ENCODE measurements around the gene LY9. TPM values are rescaled to one million over a fixed set of nuclear protein-coding genes. Genes with fewer than 3 reads are reported as not detected.

LY9 gene, protein sequence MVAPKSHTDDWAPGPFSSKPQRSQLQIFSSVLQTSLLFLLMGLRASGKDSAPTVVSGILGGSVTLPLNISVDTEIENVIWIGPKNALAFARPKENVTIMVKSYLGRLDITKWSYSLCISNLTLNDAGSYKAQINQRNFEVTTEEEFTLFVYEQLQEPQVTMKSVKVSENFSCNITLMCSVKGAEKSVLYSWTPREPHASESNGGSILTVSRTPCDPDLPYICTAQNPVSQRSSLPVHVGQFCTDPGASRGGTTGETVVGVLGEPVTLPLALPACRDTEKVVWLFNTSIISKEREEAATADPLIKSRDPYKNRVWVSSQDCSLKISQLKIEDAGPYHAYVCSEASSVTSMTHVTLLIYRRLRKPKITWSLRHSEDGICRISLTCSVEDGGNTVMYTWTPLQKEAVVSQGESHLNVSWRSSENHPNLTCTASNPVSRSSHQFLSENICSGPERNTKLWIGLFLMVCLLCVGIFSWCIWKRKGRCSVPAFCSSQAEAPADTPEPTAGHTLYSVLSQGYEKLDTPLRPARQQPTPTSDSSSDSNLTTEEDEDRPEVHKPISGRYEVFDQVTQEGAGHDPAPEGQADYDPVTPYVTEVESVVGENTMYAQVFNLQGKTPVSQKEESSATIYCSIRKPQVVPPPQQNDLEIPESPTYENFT
- 0.25 TPM for polyA plus RNA-seq (2012; ENCODE audit: insufficient read depth, insufficient read length, low read depth)

DNA sequence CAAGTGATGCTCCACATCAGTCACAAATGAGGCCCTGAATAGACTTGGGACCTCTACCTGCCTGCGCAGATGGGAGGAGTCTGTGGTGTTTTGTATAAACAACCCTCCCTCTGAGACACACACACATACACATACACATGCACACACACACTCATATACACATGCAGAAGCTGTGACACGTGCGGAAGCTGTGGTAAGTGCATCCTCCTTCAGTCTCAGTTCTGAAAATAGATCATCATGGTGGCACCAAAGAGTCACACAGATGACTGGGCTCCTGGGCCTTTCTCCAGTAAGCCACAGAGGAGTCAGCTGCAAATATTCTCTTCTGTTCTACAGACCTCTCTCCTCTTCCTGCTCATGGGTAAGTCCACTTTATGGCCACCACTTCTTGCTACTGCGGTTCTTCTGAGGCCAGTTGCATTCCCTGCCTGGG, at the start of gene LY9:
TSS of gene LY9 (plus strand) at position 224 of the 433 bp plus-strand sequence. CDS start at position 238, 14 bp downstream.
- Histone ChIP-seq H3K36me3 (no peaks in the 10 kb centered on the region), H3K4me1 (no peaks in the 10 kb centered on the region), H3K4me3 (ENCODE audit: low read depth, low read length) (no peak within 1 kb of the TSS), H3K27me3 (no peaks in the 10 kb centered on the region; the same call in 1 of the 2 replicates), H3K9me3 (no peaks in the 10 kb centered on the region)
- TF ChIP-seq, protein P1, sequence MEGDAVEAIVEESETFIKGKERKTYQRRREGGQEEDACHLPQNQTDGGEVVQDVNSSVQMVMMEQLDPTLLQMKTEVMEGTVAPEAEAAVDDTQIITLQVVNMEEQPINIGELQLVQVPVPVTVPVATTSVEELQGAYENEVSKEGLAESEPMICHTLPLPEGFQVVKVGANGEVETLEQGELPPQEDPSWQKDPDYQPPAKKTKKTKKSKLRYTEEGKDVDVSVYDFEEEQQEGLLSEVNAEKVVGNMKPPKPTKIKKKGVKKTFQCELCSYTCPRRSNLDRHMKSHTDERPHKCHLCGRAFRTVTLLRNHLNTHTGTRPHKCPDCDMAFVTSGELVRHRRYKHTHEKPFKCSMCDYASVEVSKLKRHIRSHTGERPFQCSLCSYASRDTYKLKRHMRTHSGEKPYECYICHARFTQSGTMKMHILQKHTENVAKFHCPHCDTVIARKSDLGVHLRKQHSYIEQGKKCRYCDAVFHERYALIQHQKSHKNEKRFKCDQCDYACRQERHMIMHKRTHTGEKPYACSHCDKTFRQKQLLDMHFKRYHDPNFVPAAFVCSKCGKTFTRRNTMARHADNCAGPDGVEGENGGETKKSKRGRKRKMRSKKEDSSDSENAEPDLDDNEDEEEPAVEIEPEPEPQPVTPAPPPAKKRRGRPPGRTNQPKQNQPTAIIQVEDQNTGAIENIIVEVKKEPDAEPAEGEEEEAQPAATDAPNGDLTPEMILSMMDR (IDR thresholded peaks at IDR 0.05; ENCODE audit: low read depth, low read length), result no peak
- no peak for DNase-seq

DNA sequence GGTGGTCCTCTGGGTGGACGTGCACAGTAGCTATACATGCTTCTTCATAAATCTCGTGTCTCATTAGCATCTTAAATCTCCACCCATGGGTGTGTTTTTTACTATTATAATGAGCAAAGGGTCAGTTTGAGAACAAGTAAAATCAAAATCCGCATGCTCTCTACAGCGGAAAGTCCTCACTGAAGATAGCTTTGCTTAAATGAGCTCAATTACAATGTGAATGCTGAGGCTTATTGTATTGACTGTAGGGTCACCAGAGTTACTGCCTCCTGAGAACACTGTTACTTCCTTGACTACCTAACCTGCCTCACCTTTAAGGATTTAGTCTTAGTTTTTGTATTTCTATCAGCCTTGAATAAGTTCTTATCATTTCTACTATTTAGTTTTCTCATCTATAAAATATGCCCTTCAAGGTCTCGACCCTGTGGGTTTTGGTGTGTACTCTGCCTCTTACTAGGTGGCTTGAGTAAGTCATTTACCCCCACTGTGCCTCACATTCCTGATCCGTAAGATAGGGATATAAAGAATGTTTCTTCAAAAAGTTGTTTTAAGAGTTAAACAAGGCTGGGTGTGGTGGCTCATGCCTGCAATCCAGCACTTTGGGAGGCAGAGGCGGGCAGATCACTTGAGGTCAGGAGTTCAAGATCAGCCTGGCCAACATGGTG, 49.0 kb upstream of the LY9 start:
- Histone ChIP-seq H3K4me3 (ENCODE audit: low read depth, low read length) (no peak overlapping the region), H3K27me3 (peaks cover 3% of the 10 kb centered on the region; the same call in 1 of the 2 replicates), H3K9me3 (no peaks in the 10 kb centered on the region), H3K4me1 (no peaks in the 10 kb centered on the region), H3K36me3 (no peaks in the 10 kb centered on the region)
- DNase-seq, result no peak
- TF ChIP-seq, protein P1 (IDR thresholded peaks at IDR 0.05; ENCODE audit: low read depth, low read length), result no peak

DNA sequence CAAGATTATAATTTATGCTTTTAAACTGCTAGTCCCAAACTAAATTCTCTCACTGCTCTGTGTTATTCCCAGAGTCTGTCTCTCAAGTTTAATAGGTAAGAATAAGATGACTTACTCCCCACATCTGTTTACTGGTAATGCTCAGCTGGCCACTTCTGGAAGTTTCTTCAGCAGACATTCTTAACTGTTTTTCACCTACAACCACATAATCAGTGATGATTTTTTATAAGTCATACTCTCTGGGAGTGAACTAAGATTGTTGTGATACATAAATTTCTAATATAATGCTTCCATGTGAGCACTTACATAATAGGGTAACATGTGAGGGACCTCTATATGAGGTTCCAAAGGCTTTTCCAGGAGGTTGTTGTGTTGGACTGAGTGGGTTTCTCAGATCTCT, 48.3 kb upstream of the LY9 start:
- Histone ChIP-seq H3K4me3 (ENCODE audit: low read depth, low read length) (no peak overlapping the region), H3K36me3 (no peaks in the 10 kb centered on the region), H3K9me3 (no peaks in the 10 kb centered on the region), H3K4me1 (no peaks in the 10 kb centered on the region), H3K27me3 (peaks cover 5% of the 10 kb centered on the region; the same call in 1 of the 2 replicates)
- TF ChIP-seq, protein P1 (IDR thresholded peaks at IDR 0.05; ENCODE audit: low read depth, low read length), result no peak
- DNase-seq, result no peak

DNA sequence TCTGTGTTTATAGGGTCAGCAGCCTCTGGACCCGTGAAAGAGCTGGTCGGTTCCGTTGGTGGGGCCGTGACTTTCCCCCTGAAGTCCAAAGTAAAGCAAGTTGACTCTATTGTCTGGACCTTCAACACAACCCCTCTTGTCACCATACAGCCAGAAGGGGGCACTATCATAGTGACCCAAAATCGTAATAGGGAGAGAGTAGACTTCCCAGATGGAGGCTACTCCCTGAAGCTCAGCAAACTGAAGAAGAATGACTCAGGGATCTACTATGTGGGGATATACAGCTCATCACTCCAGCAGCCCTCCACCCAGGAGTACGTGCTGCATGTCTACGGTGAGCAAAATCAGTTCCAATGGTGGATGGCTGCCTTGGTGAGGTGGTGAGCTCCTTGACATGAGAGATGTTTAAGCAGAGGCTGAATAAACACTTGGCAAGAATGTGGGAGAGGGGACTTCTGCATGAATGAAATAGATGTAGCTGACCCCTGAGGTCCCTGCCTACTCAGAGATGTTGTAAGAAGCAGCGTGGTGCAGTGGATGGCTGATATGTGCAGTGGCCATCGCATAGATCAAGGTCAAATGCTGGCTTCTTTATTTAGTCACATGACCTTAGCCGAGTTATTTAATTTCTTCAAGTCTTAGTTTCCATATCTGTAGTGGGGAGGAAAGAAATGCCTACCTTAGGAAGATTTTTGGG, 47.6 kb upstream of the LY9 start:
- Histone ChIP-seq H3K36me3 (no peaks in the 10 kb centered on the region), H3K9me3 (no peaks in the 10 kb centered on the region), H3K27me3 (peaks cover 5% of the 10 kb centered on the region; the same call in 1 of the 2 replicates), H3K4me1 (no peaks in the 10 kb centered on the region), H3K4me3 (ENCODE audit: low read depth, low read length) (no peak overlapping the region)
- TF ChIP-seq, protein P1 (IDR thresholded peaks at IDR 0.05; ENCODE audit: low read depth, low read length), result peak; percentile 33
- DNase-seq, result no peak

DNA sequence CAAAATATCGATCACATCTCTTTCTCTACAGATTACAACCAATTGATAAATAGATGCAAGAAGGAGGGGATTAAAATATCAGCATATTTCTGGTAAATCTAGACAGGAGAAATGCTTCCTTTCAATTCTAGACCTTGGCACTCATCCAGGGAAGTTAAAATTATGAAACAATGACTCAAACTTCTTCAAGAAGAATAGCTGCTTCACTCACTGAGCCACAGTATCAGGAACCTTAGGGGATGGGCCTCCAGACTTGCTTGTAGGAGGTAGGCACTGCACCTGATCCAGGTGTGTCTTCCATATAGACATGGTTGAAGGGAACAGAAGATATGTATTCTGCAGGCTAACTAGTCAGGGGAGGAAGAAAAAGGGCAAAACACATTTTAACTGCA, 47.1 kb upstream of the LY9 start:
- H3K27me3 ChIP-seq, result peaks cover 5% of the 10 kb centered on the region; the same call in 1 of the 2 replicates
- no peaks in the 10 kb centered on the region for H3K9me3 ChIP-seq
- no peaks in the 10 kb centered on the region for H3K36me3 ChIP-seq
- no peaks in the 10 kb centered on the region for H3K4me1 ChIP-seq
- DNase-seq, result no peak
- TF ChIP-seq, protein P1 (IDR thresholded peaks at IDR 0.05; ENCODE audit: low read depth, low read length), result no peak
- no peak overlapping the region for H3K4me3 ChIP-seq (ENCODE audit: low read depth, low read length)
